Iris pigment epithelial cell (primary cell): Measurements from ENCODE around the gene FITM1.
A peak's percentile ranks its signal among the peaks of the same experiment; 100 is the strongest.
"Not testable (repeated sequence)": the region's sequence is repeated elsewhere in the genome, so short reads cannot be mapped to it uniquely, and the experiment has no call there.

Experiments used
- DNase-seq: peaks from one replicate; pipeline ENCODE4 v3.0.0-alpha.2; 2011; ENCODE audit warnings: low read depth

The FITM1 gene

DNA sequence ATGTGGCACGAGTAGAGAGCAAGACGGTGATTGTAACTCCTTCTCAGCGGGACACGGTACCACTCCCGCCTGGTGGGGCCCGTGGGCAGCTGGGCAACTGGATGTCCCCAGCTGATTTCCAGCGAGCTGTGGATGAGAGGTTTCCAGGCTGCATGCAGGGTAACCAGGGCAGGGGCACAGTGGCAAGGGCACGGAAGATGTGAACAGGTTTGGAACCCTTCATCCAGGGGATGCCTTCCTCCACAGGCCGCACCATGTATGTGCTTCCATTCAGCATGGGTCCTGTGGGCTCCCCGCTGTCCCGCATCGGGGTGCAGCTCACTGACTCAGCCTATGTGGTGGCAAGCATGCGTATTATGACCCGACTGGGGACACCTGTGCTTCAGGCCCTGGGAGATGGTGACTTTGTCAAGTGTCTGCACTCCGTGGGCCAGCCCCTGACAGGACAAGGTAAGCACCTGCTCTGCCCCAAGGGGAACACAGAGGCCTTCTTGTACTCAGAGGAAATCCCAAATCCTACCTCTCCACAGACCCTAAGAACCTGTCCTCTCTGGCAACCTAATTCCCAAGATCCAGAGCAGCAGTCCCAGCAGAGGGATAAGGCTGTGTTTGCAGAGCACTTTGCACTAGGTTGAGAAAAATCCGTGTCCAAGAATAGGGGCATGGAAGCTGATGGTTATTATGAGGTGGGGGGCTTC is 32.1 kb upstream of the FITM1 start:
- no peak for DNase-seq

DNA sequence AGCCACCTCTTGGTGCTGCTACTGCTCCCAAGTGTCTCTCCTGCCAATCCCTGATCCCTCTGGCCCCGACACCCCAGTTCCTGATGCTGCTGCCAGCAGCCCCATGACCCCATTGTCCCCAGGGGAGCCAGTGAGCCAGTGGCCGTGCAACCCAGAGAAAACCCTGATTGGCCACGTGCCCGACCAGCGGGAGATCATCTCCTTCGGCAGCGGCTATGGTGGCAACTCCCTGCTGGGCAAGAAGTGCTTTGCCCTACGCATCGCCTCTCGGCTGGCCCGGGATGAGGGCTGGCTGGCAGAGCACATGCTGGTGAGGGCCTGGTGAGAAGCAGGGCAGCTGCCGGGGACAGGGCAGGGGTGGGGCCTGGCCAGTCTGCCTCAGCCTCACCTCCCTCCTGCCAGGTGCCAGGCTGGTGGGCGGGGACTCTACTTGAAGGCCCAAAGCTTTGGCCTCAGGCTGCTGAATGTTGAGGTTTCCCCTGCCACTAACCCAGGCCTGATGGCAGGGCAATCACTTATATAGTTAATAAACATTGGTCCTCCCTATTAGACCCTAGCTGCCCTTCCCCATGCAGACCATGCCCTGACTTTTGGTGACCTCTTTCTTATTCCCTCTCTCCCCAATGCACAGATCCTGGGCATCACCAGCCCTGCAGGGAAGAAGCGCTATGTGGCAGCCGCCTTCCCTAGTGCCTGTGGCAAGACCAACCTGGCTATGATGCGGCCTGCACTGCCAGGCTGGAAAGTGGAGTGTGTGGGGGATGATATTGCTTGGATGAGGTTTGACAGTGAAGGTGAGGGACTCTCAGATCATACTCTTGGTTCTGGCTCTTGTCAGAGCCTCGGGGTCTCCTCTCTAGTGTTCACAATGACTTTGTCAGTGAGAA is 31.3 kb upstream of the FITM1 start:
- DNase-seq: no peak

DNA sequence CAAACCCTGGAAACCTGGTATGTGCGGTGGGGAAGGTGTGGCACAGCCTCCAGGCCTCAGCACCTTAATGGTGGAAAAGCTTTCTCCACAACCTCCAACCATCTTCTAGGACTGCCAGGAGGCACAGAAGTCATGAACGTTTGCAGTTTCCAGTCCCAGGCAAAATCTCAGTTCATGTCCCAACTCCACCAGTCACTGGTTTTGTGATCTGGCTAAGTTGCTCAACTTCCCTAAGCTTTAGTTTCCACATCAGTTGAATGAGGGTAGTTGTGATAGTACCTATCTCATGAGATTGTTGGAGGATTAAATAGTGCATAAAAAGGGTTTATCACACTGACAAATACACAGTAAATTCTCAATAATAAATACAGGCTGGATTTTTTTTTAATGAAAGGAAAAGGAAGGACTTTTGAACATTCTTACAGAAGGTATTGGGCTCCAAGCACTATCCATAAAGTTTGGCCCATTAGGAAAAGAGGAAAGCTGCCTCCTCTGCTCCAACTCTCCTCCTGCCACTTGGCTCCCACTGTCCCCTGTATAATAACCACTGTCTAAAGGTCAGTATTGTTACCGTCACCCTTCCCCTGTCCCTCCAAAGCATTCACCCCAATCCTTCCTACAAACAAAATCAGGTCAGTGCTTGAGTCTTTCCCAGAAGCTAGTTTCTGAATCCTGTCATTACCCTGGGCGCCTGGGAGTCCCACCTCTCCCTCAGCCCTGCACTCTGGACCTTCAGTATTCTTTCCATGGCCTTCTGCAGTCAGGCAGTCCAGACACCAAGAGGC is 30.1 kb upstream of the FITM1 start:
- no peak for DNase-seq

DNA sequence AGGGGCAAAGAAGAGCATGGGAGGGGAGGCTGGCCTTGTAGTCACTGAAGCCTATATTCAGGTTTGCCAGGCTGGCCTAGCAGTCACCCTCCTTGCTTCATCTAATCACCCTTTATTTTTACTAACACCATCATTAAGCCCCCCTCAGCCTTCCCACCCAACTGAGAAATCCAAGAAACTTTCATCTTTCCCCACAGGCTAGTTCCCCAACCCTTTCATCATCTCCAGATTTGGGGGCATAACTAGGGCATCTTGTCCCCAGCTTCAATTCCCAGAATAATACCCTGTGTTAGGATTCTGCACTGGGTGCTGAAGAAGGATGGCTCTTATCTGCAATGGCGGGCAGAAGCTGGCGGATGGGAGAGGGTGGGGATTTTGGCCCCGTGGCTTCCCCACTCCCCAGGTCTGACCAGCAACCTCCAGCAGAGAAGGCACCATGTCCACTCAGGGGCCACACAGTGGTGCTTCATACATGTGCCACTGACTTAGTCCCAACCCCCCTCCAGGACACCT is 29.4 kb upstream of the FITM1 start:
- DNase-seq: no peak

DNA sequence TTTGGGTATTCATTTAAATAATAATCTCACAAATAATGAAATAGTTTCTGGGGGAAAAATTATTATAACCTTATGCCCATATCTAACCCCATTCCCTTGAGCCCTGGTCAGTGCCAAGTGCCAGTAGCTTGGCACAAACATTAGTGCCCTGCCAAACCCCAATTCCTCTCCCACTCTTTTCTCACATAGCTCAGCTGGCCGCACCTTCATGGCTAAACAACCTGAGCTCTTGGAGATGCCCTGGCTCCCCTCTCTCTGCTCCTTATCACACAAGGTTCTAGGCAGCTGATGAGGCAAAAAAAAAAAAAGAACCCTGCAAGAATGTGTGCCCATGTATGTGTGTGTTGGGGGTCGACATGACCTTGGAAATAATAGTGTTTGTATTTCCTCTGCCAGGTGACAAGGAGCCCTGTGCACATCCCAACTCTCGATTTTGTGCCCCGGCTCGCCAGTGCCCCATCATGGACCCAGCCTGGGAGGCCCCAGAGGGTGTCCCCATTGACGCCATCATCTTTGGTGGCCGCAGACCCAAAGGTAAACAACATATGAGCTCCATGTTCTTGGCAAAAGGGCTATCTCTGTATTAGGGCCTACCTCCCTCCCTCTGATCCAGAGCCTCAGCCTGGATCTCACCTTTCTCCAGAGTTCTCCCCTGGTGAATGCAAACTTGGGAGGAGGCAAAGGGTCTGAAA is 28.0 kb upstream of the FITM1 start:
- DNase-seq: no peak

DNA sequence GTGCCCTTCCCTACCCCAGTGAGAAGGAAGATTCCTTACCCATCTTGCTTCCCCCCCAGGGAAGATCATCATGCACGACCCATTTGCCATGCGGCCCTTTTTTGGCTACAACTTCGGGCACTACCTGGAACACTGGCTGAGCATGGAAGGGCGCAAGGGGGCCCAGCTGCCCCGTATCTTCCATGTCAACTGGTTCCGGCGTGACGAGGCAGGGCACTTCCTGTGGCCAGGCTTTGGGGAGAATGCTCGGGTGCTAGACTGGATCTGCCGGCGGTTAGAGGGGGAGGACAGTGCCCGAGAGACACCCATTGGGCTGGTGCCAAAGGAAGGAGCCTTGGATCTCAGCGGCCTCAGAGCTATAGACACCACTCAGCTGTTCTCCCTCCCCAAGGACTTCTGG is 27.0 kb upstream of the FITM1 start:
- no peak for DNase-seq

DNA sequence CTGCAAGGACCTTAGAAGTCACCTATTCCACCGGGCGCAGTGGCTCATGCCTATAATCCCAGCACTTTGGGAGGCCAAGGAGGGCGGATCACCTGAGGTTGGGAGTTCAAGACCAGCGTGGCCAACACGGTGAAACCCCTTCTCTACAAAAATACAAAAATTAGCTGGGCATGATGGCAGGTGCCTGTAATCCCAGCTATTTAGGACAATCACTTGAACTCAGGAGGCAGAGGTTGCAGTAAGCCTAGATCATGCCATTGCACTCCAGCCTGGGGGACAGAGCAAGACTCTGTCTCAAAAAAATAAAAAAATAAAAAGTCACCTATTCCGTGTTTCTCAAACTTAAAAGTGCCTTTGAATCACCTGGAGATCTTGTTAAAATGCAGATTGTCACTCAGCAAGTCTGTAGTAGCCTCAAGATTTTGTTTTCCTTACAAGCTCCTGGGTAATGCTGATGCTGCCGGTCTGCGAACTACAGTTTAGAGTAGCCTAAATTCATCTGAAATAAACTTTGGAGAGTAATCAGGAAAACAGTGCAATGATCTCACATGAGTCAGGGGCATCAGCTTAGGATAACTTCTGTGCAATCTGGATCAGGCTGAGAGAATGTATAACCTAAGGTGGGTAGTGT is 24.7 kb upstream of the FITM1 start:
- DNase-seq: not testable (repeated sequence)

DNA sequence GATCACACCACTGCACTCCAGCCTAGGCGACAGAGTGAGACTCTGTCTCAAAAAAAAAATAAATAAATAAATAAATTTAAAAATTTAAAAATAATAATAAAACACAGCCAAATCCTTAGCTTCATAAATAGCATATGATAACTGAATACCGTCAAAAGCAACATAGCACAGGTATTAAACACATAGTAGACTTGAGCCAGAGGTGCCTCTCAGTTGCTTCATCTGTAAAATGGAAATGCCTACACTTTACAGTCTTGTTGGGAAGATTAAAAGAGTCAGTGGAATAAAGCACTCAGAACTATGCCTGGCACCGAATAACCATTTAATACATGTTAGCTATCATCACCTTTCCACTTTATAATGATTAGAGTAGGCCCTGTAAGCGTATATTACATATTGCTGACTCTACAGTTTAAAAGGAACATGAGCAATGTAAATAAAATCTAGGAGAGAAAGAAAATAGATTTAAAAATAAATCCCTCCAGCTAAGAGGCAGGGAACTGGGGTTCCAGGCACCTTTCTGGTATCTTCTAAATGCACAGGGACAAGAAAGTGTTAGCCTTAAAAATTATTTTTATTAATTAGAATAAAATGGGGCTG is 23.7 kb upstream of the FITM1 start:
- no peak for DNase-seq

DNA sequence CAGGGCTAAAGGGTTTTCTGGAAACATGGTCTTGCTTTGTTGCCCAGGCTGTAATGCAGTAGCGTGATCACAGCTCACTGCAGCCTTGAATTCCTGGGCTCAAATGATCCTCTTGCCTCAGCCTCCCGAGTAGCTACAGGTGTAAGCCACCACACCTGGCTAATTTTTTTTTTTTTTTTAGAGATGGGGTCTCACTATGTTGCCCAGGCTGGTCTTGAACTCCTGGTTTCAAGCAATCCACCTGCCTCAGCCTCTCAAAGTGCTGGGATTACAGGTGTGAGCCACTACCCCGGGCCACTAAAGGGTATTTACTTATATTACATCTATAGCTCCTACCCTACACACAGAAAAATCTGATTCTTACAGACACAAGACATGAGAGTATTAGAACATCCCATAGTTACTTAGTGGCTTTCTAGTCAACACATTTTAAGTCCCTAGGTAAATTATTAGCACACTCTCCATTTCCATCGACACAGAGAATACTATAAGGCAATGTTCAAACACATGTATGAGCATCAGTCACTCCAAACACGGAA is 22.1 kb upstream of the FITM1 start:
- no peak for DNase-seq

DNA sequence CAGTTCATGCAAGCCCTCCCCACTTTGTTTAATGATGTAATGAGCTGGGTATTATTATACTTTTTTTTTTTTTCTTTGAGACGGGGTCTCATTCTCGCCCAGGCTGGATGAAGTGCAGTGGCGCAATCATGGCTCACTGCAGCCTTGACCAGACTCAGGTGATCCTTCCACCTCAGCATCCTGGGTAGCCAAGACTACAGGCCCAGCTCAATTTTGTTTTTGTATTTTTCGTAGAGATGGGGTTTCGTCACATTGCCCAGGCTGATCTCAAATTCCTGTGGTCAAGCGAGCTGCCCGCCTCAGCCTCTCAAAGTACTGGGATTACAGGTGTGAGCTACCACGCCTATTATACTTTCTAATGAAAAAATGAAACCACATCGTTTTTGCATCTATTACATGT is 20.4 kb upstream of the FITM1 start:
- DNase-seq: no peak

DNA sequence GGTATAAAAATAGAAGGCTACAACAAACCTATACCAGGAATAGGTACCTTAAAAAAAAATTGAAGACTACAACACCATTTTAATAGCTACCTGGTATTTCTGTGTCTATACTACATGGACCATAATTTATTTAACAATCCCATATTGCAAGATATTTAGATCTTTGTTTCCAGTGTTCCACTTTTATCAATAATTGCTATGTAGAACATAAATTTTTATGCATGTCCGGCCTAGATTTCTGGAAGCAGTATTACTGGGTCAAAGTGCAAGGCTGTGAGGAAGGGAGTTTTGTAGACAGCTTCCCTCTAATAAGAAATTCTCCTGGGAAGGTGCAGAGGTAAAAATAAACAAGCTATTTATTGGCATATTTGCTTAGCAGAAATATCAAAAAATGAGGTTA is 19.9 kb upstream of the FITM1 start:
- DNase-seq: no peak

DNA sequence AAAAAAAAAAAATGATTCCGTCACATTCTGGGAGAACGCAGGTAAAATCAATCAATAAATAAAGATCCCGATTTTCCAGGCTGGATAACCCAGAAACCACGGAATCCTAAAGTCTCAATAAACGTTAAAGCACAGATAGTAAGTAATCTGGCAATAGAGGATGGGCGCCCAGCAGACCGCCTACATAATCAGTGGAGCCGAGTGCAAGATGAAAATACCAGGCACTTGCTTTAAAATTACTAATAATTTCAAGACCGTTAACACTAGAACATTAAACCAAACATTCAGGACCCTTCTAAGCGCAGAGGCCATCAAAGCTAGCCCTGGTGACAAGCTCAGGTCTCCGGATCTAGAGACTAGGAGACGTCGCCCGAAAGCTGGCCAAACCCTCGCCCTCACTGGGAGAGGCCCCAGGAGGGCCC is 17.1 kb upstream of the FITM1 start:
- DNase-seq: peak; percentile 12

DNA sequence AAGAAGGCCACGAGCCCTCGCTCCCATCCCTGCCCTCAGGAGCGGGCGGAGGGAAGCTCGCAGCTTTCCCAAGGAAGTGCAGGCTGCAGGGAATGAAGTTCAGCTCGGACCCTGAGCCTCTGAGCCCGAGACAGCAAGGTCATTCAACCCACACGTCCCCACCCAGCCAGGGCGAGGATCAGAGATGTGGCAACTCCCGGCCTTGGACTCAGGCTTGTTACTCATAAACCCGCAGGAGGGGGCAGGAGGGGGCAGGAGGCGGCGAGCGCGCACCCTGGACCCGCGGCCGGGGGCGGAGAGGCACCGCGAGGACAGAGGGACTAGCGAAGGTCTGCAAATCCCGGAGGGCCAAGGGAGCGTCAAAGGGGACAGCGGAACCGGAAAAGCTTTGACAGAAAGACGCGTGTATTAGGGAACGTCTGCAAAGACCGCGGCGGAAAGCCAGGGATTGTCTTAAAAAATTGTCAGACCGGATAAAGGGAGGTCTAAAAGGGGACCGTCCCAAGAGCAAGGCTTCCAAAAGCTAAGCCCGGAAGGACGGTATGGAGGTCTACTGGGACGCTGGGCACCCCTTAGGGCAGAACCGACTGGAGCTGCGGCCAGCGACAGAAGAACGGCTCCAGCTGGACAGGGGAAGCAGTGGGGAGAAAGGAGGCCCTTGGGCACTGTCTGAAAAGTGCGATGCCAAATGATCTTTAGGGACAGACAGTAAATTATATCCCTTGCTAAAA is 16.5 kb upstream of the FITM1 start:
- DNase-seq: peak; percentile 93

DNA sequence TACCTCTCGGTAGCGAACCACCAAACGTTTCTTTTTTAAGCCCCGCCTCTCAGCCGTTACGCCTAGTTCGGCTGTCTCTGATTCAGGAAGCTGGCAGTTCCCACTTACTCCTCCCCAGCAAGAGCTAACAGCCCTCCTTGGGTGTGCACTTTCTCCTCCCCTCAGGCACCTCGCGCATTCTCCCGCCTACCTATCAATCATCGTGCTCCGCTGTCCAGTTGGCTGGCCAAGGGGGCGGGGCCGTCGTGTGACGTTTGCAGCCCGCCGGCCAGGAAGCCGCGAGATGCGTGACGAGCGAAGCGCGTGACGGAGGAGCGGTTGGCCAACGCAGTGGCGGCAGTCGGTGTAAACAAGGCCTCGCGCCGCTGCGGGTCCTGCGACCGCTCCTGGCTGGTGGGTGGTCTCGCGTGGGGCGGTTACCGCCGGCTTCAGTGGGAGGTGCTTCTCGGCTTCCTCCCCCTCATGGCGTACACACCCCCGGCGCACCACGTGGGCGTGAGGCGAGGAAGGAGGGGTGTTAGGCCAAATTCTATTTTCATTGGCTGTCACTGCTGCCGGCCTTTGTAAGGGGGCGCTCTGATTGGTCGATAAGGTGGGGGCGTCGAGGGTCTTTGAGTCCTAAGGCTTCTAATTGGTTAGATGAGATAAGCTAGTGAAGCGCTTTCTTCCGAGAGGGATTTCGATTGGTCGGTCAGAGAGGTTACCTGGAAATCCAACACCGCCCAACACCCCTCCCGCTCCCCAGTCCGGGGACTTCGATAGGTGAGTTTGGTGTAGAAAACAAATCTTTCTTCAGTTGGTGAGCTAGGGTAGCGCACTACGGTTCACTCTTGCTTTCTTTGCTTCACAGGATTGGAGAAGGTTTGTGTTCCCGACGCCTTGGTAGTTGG is 15.7 kb upstream of the FITM1 start, which contains the start of the genes DCAF11 and NRL:
Gene DCAF11, plus strand, starts transcription at position 246 of the 890 bp plus-strand sequence. CDS start 818 bp downstream, outside the sequence.
Gene NRL, minus strand, starts transcription at position 418 of the 890 bp plus-strand sequence. CDS start 32,101 bp downstream, outside the sequence.
- DNase-seq: peak; percentile 100

DNA sequence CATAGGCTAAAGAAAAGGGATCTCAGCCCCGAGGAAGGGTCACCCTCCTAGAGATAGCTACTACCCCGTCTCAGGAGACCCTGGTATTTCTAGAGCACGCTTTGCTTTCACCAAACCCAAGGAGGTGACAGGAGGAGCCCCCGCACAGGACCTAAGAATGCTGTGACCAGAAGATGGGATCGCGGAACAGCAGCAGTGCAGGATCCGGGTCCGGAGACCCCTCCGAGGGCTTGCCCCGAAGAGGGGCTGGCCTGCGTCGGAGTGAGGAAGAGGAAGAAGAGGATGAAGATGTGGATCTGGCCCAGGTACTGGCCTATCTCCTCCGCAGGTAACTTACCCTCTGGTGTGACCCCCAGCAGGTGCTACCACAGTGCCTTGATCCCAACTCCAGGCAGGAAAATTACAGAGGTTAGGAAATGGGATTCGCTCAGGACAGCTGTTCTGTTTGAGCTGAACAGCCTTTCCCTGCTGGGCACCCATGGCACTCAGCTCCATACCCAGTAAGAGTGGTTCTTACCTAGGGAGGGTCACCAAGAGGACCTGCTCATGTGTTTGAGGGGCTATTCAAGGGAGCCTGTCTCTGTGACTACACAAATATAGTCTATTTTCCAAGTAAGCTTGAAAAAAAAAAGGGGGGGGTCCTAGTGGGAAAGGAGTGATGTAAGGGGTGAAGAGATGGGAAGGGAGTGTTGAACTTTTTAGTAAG is 14.9 kb upstream of the FITM1 start:
- no peak for DNase-seq

DNA sequence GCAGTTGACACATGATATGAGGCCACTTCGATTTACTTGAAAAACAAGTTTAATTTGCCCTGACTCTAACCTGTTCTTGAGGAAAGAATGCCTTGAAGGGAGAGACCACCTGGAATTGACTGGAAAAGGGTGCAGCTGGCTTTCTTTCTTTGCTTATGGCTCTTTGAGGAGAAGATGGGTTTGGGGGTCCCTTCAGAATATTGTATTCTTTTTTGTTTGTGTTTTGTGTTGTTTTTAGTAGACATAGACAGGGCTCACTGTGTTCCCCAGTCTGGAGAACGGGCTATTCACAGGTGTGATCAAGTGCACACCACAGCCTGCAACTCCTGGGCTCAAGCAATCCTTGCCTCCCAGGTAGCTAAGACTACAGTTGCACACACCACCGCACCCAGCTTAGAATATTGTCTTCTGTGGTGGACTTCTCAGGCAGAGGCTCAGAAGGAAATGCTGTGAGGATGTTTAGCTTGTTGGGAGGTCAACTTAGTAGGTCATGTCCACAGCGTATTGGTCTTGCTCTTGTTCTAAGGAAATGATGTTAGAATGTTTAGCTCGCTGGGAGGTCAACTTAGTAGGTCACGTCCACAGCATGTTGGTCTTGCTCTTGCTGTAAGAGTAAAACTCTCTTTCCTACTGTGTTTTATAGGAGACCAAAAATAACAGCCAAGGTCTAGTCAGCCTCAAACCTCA is 14.2 kb upstream of the FITM1 start:
- no peak for DNase-seq

DNA sequence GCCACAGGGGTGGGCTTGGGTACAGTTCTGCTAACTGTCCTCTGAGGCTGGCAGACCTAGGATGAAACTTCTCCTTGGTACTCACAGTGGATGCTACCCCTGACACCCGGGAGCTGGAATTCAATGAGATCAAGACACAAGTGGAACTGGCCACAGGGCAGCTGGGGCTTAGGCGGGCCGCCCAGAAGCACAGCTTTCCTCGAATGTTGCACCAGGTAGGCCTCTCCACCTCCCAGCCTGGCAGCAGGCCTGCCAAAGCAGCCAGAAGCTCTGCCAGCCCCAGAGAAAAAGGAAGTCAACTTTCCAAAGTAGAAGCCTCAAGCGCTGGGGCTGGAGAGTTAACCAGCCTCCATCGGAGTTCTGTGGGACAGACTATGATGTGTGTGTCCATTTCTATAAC is 13.3 kb upstream of the FITM1 start:
- no peak for DNase-seq
